ENCODE measurements around the gene POU5F1. TPM values are rescaled to one million over a fixed set of nuclear protein-coding genes. Genes with fewer than 3 reads are reported as not detected.

POU5F1 gene
- total and polyA plus RNA-seq, 12 donors: 0.29 to 2.0 (median 0.39) TPM; not detected in 1

DNA sequence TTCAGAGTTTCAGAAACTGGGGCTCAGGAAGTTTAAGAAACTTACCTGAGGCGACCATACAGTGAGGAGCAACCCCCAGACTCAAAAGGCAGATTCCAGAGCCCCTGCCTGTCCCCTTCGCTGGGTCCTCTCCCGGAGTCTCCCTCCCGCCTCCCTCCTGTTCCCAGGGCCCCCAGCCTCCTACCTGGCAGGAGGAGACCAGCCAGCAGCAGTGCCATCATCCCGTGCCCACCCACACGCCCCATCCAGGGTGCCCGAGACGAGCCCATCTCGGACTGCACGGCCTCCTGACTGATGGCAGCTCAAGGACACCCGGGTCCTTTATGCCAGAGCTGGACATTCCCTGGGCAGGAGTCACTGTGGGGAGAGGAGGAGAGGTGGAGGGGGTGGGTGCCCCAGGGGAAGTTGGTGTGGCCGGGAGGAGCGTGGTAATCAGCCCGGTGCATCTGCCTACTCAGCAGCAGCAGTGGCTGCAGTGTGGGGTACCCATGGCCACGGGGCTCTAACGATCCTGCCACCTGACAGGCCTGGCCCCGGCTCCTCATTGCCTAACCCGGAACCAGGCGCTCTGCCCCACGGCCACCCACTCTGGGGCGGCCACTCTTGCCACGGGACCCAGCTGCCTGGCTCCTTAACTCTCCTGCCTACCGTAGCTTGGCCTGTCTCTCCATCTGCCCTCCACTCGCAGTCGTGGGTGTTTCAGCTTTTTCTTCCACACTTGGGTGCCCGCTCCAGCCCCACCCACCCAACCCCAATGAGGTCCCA lies 50.1 kb downstream of the POU5F1 start, which contains the start of gene CDSN:
CDSN (minus strand) TSS at position 296 of the 765 bp plus-strand sequence; CDS start at position 269, 27 bp downstream.
- TF ChIP-seq, protein P1, sequence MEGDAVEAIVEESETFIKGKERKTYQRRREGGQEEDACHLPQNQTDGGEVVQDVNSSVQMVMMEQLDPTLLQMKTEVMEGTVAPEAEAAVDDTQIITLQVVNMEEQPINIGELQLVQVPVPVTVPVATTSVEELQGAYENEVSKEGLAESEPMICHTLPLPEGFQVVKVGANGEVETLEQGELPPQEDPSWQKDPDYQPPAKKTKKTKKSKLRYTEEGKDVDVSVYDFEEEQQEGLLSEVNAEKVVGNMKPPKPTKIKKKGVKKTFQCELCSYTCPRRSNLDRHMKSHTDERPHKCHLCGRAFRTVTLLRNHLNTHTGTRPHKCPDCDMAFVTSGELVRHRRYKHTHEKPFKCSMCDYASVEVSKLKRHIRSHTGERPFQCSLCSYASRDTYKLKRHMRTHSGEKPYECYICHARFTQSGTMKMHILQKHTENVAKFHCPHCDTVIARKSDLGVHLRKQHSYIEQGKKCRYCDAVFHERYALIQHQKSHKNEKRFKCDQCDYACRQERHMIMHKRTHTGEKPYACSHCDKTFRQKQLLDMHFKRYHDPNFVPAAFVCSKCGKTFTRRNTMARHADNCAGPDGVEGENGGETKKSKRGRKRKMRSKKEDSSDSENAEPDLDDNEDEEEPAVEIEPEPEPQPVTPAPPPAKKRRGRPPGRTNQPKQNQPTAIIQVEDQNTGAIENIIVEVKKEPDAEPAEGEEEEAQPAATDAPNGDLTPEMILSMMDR (IDR thresholded peaks at IDR 0.05): no peak
- DNase-seq: no peak
- Histone ChIP-seq H3K4me1 (peaks cover 9 to 62% (median 51%) of the 10 kb centered on the region in 9 donors), H3K27ac (no peak within 1 kb of the TSS), H3K4me3 (no peak within 1 kb of the TSS), H3K27me3 (no peaks in the 10 kb centered on the region), H3K36me3 (no peaks in the 10 kb centered on the region), H3K9me3 (no peaks in the 10 kb centered on the region)
- intact Hi-C loops (cut with DNase I): no loop called here
- no peak for ATAC-seq
- WGBS, 2 donors: 89 to 91% methylated on average over 26 of the region's 26 CpGs

- WGBS, 2 donors: 86 to 93% methylated on average over 7 of the region's 7 CpGs
- H3K9me3 ChIP-seq: no peaks in the 10 kb centered on the region
- intact Hi-C loops (cut with DNase I): no loop called here
- no peak for ATAC-seq
- H3K27me3 ChIP-seq: no peaks in the 10 kb centered on the region
- peaks cover 12 to 65% (median 53%) of the 10 kb centered on the region in 9 donors for H3K4me1 ChIP-seq
- H3K4me3 ChIP-seq: no peak overlapping the region
- TF ChIP-seq, protein P1 (IDR thresholded peaks at IDR 0.05): no peak
- no peak for DNase-seq
- no peaks in the 10 kb centered on the region for H3K36me3 ChIP-seq
- no peak overlapping the region for H3K27ac ChIP-seq
Measured at GRCh38 chr6:31118178-31118577, 52.3 kb downstream of the POU5F1 start.

- DNase-seq: peak in 1 of 2 donors; percentile 43
- peak overlapping the region in 9 of 10 donors; percentile 24 to 65 (median 55) for H3K27ac ChIP-seq
- no peaks in the 10 kb centered on the region for H3K9me3 ChIP-seq
- H3K36me3 ChIP-seq: no peaks in the 10 kb centered on the region
- H3K4me1 ChIP-seq: peaks cover 6 to 55% (median 40%) of the 10 kb centered on the region in 9 donors
- ATAC-seq: peak in 7 of 8 donors; percentile 13 to 60 (median 25)
- H3K4me3 ChIP-seq: peak overlapping the region in 7 of 10 donors; percentile 1 to 34 (median 26)
- intact Hi-C loops (cut with DNase I): no loop called here
- no peaks in the 10 kb centered on the region for H3K27me3 ChIP-seq
- TF ChIP-seq, protein P1 (IDR thresholded peaks at IDR 0.05): no peak
- 57 to 59% methylated on average over 19 of the region's 19 CpGs for WGBS, 2 donors
Measured at GRCh38 chr6:31116661-31117385, 53.7 kb downstream of the POU5F1 start.

DNA sequence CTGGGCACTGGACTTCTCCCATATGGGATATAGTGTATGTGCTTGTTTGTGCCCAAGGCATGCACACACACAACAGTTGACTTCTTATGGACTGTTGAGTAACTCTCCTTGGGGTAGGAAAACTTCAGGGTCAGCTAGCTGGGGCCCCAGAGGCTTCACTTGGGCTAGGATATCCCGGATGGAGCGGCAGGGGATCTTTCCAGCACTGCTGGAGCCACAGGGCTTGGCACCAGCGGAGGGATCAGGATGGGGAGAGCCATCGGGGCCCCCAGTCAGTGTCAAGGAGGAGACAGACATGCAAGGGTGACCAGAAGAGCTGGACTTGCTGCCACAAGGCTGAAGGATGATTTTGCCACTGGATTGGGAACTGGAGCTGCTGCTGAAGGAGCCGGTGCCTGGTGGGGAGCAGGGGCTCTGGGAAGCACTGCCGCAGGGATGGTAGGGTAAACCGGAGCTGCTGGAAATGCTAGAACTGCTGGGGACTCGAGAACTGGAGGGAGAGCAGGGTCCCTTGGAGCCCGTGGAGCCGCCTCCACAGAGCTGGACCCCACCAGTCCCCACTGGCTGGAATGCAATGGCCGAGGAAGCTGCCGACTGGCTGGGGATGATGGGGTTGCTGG lies 54.4 kb downstream of the POU5F1 start:
- Histone ChIP-seq H3K36me3 (no peaks in the 10 kb centered on the region), H3K4me1 (peaks cover 6 to 53% (median 40%) of the 10 kb centered on the region in 9 donors), H3K4me3 (no peak overlapping the region), H3K9me3 (no peaks in the 10 kb centered on the region), H3K27me3 (no peaks in the 10 kb centered on the region), H3K27ac (peak overlapping the region in 3 of 10 donors; percentile 15 to 78 (median 70))
- intact Hi-C loops (cut with DNase I): no loop called here
- no peak for DNase-seq
- WGBS, 2 donors: 89 to 97% methylated on average over 12 of the region's 12 CpGs
- TF ChIP-seq, protein P1 (IDR thresholded peaks at IDR 0.05): no peak
- ATAC-seq: no peak

All from heart right ventricle (tissue), 16 donors.